Breast epithelium (tissue), 4 donors: ENCODE data around the gene ALDH8A1. TPM values are rescaled to one million over a fixed set of nuclear protein-coding genes. Genes with fewer than 3 reads are reported as not detected.

Experiments
- DNase-seq, 2 donors: peaks; one replicate each; pipeline ENCODE4 v3.0.0-alpha.2; 2019; ENCODE audit warnings: low spot score in 2 of 2
- H3K27ac ChIP-seq, 2 donors: fragments of 200-600 bp; sonication (generic) in 1 of 2; one replicate each; pipeline ENCODE4 v1.5.1; 2016 to 2019; ENCODE audit warnings: mild to moderate bottlenecking in 1 of 2
- H3K27me3 ChIP-seq, 2 donors: fragments of 200-600 bp; sonication (generic) in 1 of 2; one replicate each; pipeline versions ENCODE4 v1.5.1 to v1.6.0; 2017 to 2019; ENCODE audit warnings: control low read depth in 1 of 2, mild to moderate bottlenecking in 1 of 2
- H3K36me3 ChIP-seq: fragments of 200-600 bp; one replicate; pipeline ENCODE4 v1.5.1; 2019
- H3K4me1 ChIP-seq, 2 donors: fragments of 200-600 bp; sonication (generic); one replicate each; pipeline ENCODE4 v1.5.1; 2016 to 2019; ENCODE audit warnings: control low read depth in 1 of 2
- H3K4me3 ChIP-seq, 3 donors: fragments of 200-600 bp; sonication (generic); 1 replicate in 2 of 3; 2 replicates in 1 of 3; pipeline ENCODE4 v1.5.1; 2016 to 2019; ENCODE audit warnings: mild to moderate bottlenecking in 3 of 3, moderate library complexity in 2 of 3
- H3K9me3 ChIP-seq, 2 donors: fragments of 200-600 bp; sonication (generic) in 1 of 2; one replicate each; pipeline ENCODE4 v1.5.1; 2016 to 2019; ENCODE audit warnings: control low read depth in 1 of 2
- CTCF ChIP-seq, 3 donors: fragments of 450-650 bp; IDR thresholded peaks; one replicate each; pipeline ENCODE4 v1.5.1; 2016 to 2017; ENCODE audit warnings: antibody characterized with exemption in 3 of 3, mild to moderate bottlenecking in 3 of 3, moderate library complexity in 3 of 3
- POLR2A ChIP-seq: fragments of 450-650 bp; IDR thresholded peaks from one replicate; pipeline ENCODE4 v1.6.1; 2016; ENCODE audit warnings: antibody characterized with exemption, mild to moderate bottlenecking, moderate library complexity
- POLR2AphosphoS5 ChIP-seq, 3 donors: sonication (generic); formaldehyde crosslinking; IDR thresholded peaks; one replicate each; pipeline ENCODE4 v1.6.1; 2017; ENCODE audit warnings: antibody characterized with exemption in 3 of 3
- intact Hi-C: fragments of 100-400 bp; cut with DNase I; formaldehyde crosslinking; loops from one replicate; pipeline ENCODE4 v1.15.1; 2023; ENCODE audit warnings: low total_unique reads
- total RNA-seq, 3 donors: library from RNA; depleted of rRNA; stranded (reverse); fragments of >200 nt; gene quantifications; one replicate each; pipeline ENCODE4 v1.1.0, GENCODE V29; 2016

ALDH8A1 gene
- total RNA-seq, result 1 to 10 TPM in 1 of 3 donors, under 1 TPM in 2; 0.66 to 1.5 (median 0.80) TPM

GRCh38 chr6:134949927-134950326 lies at the start of gene ALDH8A1:
ALDH8A1 (minus strand) TSS chr6:134950101; CDS start chr6:134950053, 48 bp downstream.
- intact Hi-C loops, result no loop called here
- H3K36me3 ChIP-seq, result no peaks in the 10 kb centered on the region
- DNase-seq, result no peak
- no peaks in the 10 kb centered on the region for H3K4me1 ChIP-seq
- H3K27me3 ChIP-seq, result no peaks in the 10 kb centered on the region
- no peak within 1 kb of the TSS for H3K4me3 ChIP-seq
- H3K27ac ChIP-seq, result no peak within 1 kb of the TSS
- H3K9me3 ChIP-seq, result no peaks in the 10 kb centered on the region
- no peak for TF ChIP-seq POLR2AphosphoS5 (IDR thresholded peaks at IDR 0.05)
- TF ChIP-seq CTCF (IDR thresholded peaks at IDR 0.05), result no peak
- TF ChIP-seq POLR2A, result no peak

- no peaks in the 10 kb centered on the region for H3K27me3 ChIP-seq
- TF ChIP-seq POLR2AphosphoS5 (IDR thresholded peaks at IDR 0.05), result no peak
- no peak for TF ChIP-seq CTCF (IDR thresholded peaks at IDR 0.05)
- TF ChIP-seq POLR2A, result no peak
- peaks cover 4% of the 10 kb centered on the region for H3K36me3 ChIP-seq
Observed at GRCh38 chr6:134999107-134999506, 49.2 kb upstream of the ALDH8A1 start.

GRCh38 chr6:134997133-134997995 lies 47.5 kb upstream of the ALDH8A1 start:
- H3K27me3 ChIP-seq, result no peaks in the 10 kb centered on the region
- H3K4me1 ChIP-seq, result no peaks in the 10 kb centered on the region
- H3K4me3 ChIP-seq, result no peak overlapping the region
- no peak overlapping the region for H3K27ac ChIP-seq
- H3K9me3 ChIP-seq, result no peaks in the 10 kb centered on the region
- no peak for DNase-seq
- peaks cover 4% of the 10 kb centered on the region for H3K36me3 ChIP-seq
- intact Hi-C loops, result no loop called here
- TF ChIP-seq POLR2A, result no peak
- no peak for TF ChIP-seq CTCF (IDR thresholded peaks at IDR 0.05)
- no peak for TF ChIP-seq POLR2AphosphoS5 (IDR thresholded peaks at IDR 0.05)

More at GRCh38 chr6:134999107-134999506, 49.2 kb upstream of the ALDH8A1 start:
- Histone ChIP-seq H3K27ac (no peak overlapping the region), H3K9me3 (no peaks in the 10 kb centered on the region), H3K4me1 (no peaks in the 10 kb centered on the region), H3K4me3 (no peak overlapping the region)
- intact Hi-C loops, result no loop called here
- DNase-seq, result no peak

- H3K27ac ChIP-seq, result no peak overlapping the region
- no peaks in the 10 kb centered on the region for H3K27me3 ChIP-seq
- no peak overlapping the region for H3K4me3 ChIP-seq
- DNase-seq, result no peak
- no peaks in the 10 kb centered on the region for H3K4me1 ChIP-seq
- H3K36me3 ChIP-seq, result peaks cover 4% of the 10 kb centered on the region
- TF ChIP-seq CTCF (IDR thresholded peaks at IDR 0.05), result no peak
- TF ChIP-seq POLR2AphosphoS5 (IDR thresholded peaks at IDR 0.05), result no peak
- no peak for TF ChIP-seq POLR2A
- no peaks in the 10 kb centered on the region for H3K9me3 ChIP-seq
- intact Hi-C loops, result no loop called here
Observed at GRCh38 chr6:134995536-134995935, 45.6 kb upstream of the ALDH8A1 start.

GRCh38 chr6:134994431-134994830 lies 44.5 kb upstream of the ALDH8A1 start:
- TF ChIP-seq POLR2A, result no peak
- no peak for TF ChIP-seq CTCF (IDR thresholded peaks at IDR 0.05)
- TF ChIP-seq POLR2AphosphoS5 (IDR thresholded peaks at IDR 0.05), result no peak
- H3K27me3 ChIP-seq, result no peaks in the 10 kb centered on the region
- H3K36me3 ChIP-seq, result peaks cover 4% of the 10 kb centered on the region

More at GRCh38 chr6:134994431-134994830, 44.5 kb upstream of the ALDH8A1 start:
- H3K4me3 ChIP-seq, result no peak overlapping the region
- intact Hi-C loops, result no loop called here
- H3K27ac ChIP-seq, result no peak overlapping the region
- no peaks in the 10 kb centered on the region for H3K9me3 ChIP-seq
- no peaks in the 10 kb centered on the region for H3K4me1 ChIP-seq
- DNase-seq, result no peak
